ENCODE measurements around the gene TEX29. TPM values are rescaled to one million over a fixed set of nuclear protein-coding genes. Genes with fewer than 3 reads are reported as not detected.

TEX29 gene
- polyA plus RNA-seq, 1 donor from 2014 or later, result not detected

- Histone ChIP-seq H3K4me3 (ENCODE audit: low read length) (no peak overlapping the region), H3K27ac (ENCODE audit: low read length) (no peak overlapping the region), H3K36me3 (ENCODE audit: insufficient read depth, low read length) (no peaks in the 10 kb centered on the region), H3K79me2 (replicated peaks; ENCODE audit: insufficient read depth, low read length) (no peaks in the 10 kb centered on the region), H3F3A (ENCODE audit: insufficient read depth, low read length, poor library complexity, severe bottlenecking) (no peaks in the 10 kb centered on the region), H3K9ac (ENCODE audit: low read length) (no peak overlapping the region), H3K9me3 (ENCODE audit: low read length) (no peaks in the 10 kb centered on the region), H3K9me2 (ENCODE audit: insufficient read depth, low read length) (no peaks in the 10 kb centered on the region), H4K20me1 (ENCODE audit: insufficient read depth) (no peaks in the 10 kb centered on the region), H3K27me3 (ENCODE audit: insufficient read depth, low read depth, low read length) (no peaks in the 10 kb centered on the region), H2AFZ (ENCODE audit: low read depth, low read length) (no peak overlapping the region), H3K4me2 (ENCODE audit: low read length) (no peak overlapping the region)
- TF ChIP-seq POLR2AphosphoS5 (IDR thresholded peaks at IDR 0.05) (no peak), RAD21 (conservative IDR thresholded peaks at IDR 0.05) (no peak), SMC3 (conservative IDR thresholded peaks at IDR 0.05; ENCODE audit: poor library complexity) (no peak), EZH2 (IDR thresholded peaks at IDR 0.05; ENCODE audit: borderline replicate concordance, insufficient read depth, low read length, poor library complexity, severe bottlenecking) (no peak), CTCF (IDR thresholded peaks at IDR 0.05; ENCODE audit: poor library complexity, severe bottlenecking) (no peak), EP300 (conservative IDR thresholded peaks at IDR 0.05; ENCODE audit: poor library complexity, severe bottlenecking) (no peak), TAF1 (IDR thresholded peaks at IDR 0.05; ENCODE audit: low read depth) (no peak), MXI1 (conservative IDR thresholded peaks at IDR 0.05; ENCODE audit: poor library complexity, severe bottlenecking) (no peak), REST (IDR thresholded peaks at IDR 0.05; ENCODE audit: borderline replicate concordance) (no peak)
Observed at GRCh38 chr13:111272117-111272516, 48.3 kb upstream of the TEX29 start.

GRCh38 chr13:111275382-111275781, 45.1 kb upstream of the TEX29 start:
- no peak overlapping the region for H3K4me2 ChIP-seq (ENCODE audit: low read length)
- H3K36me3 ChIP-seq (ENCODE audit: insufficient read depth, low read length), result no peaks in the 10 kb centered on the region
- no peaks in the 10 kb centered on the region for H3F3A ChIP-seq (ENCODE audit: insufficient read depth, low read length, poor library complexity, severe bottlenecking)
- TF ChIP-seq REST (IDR thresholded peaks at IDR 0.05; ENCODE audit: borderline replicate concordance), result no peak
- TF ChIP-seq TAF1 (IDR thresholded peaks at IDR 0.05; ENCODE audit: low read depth), result no peak
- H2AFZ ChIP-seq (ENCODE audit: low read depth, low read length), result no peak overlapping the region
- H3K9me2 ChIP-seq (ENCODE audit: insufficient read depth, low read length), result no peaks in the 10 kb centered on the region
- no peaks in the 10 kb centered on the region for H3K9me3 ChIP-seq (ENCODE audit: low read length)
- no peaks in the 10 kb centered on the region for H4K20me1 ChIP-seq (ENCODE audit: insufficient read depth)
- no peaks in the 10 kb centered on the region for H3K79me2 ChIP-seq (replicated peaks; ENCODE audit: insufficient read depth, low read length)
- H3K9ac ChIP-seq (ENCODE audit: low read length), result no peak overlapping the region
- H3K4me3 ChIP-seq (ENCODE audit: low read length), result no peak overlapping the region
- no peaks in the 10 kb centered on the region for H3K27me3 ChIP-seq (ENCODE audit: insufficient read depth, low read depth, low read length)
- H3K27ac ChIP-seq (ENCODE audit: low read length), result no peak overlapping the region
